22Rv1 (cell line): ENCODE results near the gene HFM1.
"Not testable (repeated sequence)": the region's sequence is repeated elsewhere in the genome, so short reads cannot be mapped to it uniquely, and the experiment has no call there.

Source experiments
- H3K27ac ChIP-seq: fragments of 450-650 bp; 2 replicates; pipeline ENCODE4 v1.5.1; 2017
- ZFX ChIP-seq: fragments of 450-650 bp; IDR thresholded peaks from 2 replicates; pipeline ENCODE4 v1.6.1; 2017; ENCODE audit warnings: antibody characterized with exemption, borderline replicate concordance
- TF ChIP-seq, protein P1 (sequence below): fragments of 450-650 bp; IDR thresholded peaks from 2 replicates; pipeline ENCODE4 v1.5.1; 2017; ENCODE audit warnings: mild to moderate bottlenecking

The HFM1 gene

DNA sequence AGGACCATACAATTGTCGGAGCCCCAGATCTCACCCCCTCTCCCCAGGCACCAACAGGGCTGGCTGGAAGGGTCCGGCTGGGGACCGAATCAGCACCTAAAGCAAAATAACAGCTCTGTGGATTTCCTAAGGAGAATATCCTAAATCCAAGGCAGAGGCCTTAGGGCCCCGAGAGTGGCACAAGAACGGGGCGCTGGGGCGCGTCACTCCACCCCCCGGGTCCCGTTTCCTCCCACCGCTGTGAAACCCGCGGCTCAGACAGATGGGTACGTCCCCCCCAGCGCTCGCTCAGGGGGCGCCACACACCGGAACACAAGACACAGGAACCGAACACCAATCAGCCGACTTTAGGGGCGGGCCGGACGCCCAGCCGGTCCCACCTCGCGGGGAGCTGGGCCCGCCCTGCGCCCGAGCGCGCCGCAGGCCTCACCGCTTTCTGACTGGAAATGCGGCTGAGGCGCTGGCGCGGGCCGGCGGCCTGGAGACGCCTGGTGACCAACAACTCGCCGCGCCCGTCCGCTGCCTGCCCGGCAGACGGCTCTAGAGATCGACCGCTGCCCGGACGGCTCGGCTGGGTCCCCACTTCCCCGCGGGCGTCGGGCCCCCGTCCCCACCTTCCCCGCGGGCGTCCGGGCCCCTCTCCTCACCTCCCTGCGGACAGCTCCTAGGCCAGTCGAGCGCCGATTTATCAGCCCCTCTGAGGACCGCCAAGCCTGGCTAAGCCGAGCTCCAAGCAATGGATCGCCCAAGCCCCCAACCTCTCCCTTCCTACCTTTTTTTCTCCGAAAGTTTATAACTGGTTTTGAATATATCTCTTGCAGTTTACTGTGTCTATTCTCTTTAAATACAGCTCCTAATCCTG is at the start of gene HFM1:
Gene HFM1, minus strand, starts transcription at position 687 of the 862 bp plus-strand sequence. CDS start 3,755 bp downstream, outside the sequence.
- TF ChIP-seq, protein P1, sequence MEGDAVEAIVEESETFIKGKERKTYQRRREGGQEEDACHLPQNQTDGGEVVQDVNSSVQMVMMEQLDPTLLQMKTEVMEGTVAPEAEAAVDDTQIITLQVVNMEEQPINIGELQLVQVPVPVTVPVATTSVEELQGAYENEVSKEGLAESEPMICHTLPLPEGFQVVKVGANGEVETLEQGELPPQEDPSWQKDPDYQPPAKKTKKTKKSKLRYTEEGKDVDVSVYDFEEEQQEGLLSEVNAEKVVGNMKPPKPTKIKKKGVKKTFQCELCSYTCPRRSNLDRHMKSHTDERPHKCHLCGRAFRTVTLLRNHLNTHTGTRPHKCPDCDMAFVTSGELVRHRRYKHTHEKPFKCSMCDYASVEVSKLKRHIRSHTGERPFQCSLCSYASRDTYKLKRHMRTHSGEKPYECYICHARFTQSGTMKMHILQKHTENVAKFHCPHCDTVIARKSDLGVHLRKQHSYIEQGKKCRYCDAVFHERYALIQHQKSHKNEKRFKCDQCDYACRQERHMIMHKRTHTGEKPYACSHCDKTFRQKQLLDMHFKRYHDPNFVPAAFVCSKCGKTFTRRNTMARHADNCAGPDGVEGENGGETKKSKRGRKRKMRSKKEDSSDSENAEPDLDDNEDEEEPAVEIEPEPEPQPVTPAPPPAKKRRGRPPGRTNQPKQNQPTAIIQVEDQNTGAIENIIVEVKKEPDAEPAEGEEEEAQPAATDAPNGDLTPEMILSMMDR = peak; percentile 34
- no peak for TF ChIP-seq ZFX
- H3K27ac ChIP-seq = peak within 1 kb of the TSS; percentile 59

GRCh38 chr1:91454136-91454535 is 49.5 kb upstream of the HFM1 start:
- TF ChIP-seq ZFX = no peak
- TF ChIP-seq, protein P1 = no peak
- no peak overlapping the region for H3K27ac ChIP-seq

- TF ChIP-seq, protein P1 = no peak
- no peak for TF ChIP-seq ZFX
- H3K27ac ChIP-seq = peak overlapping the region; percentile 50
These were observed 45.6 kb upstream of the HFM1 start for GRCh38 chr1:91450260-91450659.

DNA sequence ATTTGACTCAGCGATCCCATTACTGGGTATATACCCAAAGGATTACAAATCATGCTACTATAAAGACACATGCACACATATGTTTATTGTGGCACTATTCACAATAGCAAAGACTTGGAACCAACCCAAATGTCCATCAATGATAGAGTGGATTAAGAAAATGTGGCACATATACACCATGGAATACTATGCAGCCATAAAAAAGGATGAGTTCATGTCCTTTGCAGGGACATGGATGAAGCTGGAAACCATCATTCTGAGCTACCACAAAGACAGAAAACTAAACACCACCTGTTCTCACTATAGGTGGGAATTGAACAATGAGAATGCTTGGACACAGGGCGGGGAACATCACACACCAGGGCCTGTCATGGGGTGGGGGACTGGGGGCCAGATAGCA is 43.1 kb upstream of the HFM1 start:
- H3K27ac ChIP-seq = not testable (repeated sequence)

GRCh38 chr1:91441980-91442379 is 37.3 kb upstream of the HFM1 start:
- not testable (repeated sequence) for H3K27ac ChIP-seq

GRCh38 chr1:91440847-91441246 is 36.2 kb upstream of the HFM1 start:
- TF ChIP-seq, protein P1 = peak; percentile 41
- no peak for TF ChIP-seq ZFX
- H3K27ac ChIP-seq = no peak overlapping the region

- TF ChIP-seq, protein P1 = no peak
- TF ChIP-seq ZFX = no peak
- no peak overlapping the region for H3K27ac ChIP-seq
These were observed 34.4 kb upstream of the HFM1 start for GRCh38 chr1:91439016-91439415.

DNA sequence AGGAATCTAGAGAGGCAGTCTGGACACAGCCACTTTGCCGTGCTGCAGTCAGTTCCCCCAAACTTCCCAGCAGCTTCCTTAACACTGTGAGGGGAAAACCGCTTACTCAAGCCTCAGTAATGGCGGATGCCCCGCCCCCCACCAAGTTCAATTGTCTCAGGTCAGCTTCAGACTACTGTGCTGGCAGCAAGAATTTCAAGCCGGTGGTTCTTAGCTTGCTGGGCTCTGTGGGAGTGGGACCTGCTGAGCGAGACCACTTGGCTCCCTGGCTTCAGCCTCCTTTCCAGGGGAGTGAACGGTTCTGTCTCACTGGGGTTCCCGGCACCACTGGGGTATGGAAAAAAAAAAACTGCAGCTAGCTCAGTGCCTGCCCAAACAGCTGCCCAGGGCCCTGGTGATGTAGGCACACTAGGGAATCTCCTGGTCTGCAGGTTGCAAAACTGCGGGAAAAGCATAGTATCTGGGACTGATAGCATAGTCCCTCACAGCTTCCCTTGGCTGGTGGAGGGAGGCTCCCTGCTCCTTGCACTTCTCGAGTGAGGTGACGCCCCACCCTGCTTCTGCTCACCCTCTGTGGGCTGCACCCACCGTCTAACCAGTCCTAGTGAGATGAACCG is 23.7 kb upstream of the HFM1 start:
- H3K27ac ChIP-seq = no peak overlapping the region
- no peak for TF ChIP-seq ZFX
- TF ChIP-seq, protein P1 = no peak
